Breast epithelium (tissue), 3 donors: ENCODE results near the gene EIF2S1.

Source experiments
- POLR2AphosphoS5 ChIP-seq, 3 donors: sonication (generic); formaldehyde crosslinking; IDR thresholded peaks; one replicate each; pipeline ENCODE4 v1.6.1; 2017; ENCODE audit warnings: antibody characterized with exemption in 3 of 3
- TF ChIP-seq, protein P1 (sequence below), 3 donors: fragments of 450-650 bp; IDR thresholded peaks; one replicate each; pipeline ENCODE4 v1.5.1; 2016 to 2017; ENCODE audit warnings: antibody characterized with exemption in 3 of 3, mild to moderate bottlenecking in 3 of 3, moderate library complexity in 3 of 3

DNA sequence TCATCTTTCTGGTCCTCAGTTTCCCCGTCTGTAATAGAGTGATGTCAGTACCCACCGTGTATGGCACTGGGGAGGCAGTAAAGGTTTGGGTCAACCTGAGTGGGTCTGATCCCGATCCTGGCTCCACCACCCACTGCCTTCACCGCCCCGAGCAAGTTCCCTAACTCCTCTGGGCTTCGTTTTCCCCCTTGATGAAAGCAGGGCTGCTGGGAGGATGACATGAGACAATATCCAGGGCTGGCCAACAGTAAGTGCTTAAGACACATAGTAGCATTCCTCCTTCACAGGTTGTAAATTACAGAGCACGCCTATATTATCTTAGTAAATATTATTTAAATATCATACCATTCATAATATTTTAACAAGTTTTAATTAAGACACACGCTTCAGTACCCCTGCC is 51.2 kb downstream of the EIF2S1 start:
- TF ChIP-seq, protein P1, sequence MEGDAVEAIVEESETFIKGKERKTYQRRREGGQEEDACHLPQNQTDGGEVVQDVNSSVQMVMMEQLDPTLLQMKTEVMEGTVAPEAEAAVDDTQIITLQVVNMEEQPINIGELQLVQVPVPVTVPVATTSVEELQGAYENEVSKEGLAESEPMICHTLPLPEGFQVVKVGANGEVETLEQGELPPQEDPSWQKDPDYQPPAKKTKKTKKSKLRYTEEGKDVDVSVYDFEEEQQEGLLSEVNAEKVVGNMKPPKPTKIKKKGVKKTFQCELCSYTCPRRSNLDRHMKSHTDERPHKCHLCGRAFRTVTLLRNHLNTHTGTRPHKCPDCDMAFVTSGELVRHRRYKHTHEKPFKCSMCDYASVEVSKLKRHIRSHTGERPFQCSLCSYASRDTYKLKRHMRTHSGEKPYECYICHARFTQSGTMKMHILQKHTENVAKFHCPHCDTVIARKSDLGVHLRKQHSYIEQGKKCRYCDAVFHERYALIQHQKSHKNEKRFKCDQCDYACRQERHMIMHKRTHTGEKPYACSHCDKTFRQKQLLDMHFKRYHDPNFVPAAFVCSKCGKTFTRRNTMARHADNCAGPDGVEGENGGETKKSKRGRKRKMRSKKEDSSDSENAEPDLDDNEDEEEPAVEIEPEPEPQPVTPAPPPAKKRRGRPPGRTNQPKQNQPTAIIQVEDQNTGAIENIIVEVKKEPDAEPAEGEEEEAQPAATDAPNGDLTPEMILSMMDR (IDR thresholded peaks at IDR 0.05) = no peak
- TF ChIP-seq POLR2AphosphoS5 (IDR thresholded peaks at IDR 0.05) = no peak
